Measurements from ENCODE around the gene EGLN3.
"Not testable (repeated sequence)": the region's sequence is repeated elsewhere in the genome, so short reads cannot be mapped to it uniquely, and the experiment has no call there.

The EGLN3 gene

DNA sequence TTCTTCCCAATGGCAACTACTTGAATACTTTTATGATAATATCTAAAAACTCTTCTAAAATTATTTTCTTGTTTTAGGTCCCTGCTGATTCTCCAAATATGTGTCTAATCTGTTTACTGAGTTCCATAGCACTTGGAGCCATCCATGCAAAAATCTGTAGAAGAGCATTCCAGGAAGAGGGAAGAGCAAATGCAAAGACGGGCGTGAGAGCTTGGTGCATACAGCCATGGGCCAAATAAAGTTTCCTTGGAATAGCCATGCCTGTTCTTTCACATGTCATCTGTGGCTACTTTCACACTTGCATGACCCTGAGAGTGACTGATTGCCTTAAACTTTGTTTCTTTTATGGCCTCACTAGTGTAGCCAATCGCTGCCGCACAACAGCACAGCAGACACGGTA, 13.0 kb upstream of the EGLN3 start:
- DNase-seq, result no peak

DNA sequence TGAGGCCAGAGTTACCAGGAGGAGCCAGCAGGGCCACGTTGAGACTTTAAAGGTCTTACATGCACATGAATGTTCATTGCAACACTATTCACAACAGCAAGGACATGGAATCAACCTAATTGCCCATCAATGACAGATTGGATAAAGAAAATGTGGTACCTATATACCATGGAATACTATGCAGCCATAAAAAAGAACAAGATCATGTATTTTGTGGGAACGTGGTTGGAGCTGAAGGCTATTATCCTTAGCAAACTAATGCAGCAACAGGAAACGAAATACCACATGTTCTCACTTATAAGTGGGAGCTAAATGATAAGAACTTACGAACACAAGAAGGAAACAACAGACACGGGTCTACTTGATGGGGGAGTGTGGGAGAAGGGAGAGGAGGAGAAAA, 11.6 kb upstream of the EGLN3 start:
- DNase-seq, result not testable (repeated sequence)

DNA sequence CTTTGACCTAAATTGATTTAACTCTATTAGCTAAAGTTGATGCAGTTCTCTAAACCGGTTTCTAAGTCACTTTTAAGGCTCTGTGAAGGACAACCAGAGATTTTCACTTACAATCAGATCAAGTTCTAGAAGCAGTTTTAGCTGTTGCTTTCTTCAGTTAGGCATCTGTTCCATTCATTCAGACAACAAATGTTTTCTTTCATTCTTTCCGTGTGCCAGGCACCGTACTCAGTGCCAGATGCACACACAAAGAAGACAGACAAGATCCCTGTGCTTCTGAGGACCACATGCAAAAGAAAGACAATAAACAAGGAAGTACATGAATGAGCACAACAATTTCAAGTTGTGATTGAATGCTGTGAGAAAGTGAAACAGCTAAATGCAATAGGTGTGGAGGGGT, 11.1 kb upstream of the EGLN3 start:
- DNase-seq, result no peak

DNA sequence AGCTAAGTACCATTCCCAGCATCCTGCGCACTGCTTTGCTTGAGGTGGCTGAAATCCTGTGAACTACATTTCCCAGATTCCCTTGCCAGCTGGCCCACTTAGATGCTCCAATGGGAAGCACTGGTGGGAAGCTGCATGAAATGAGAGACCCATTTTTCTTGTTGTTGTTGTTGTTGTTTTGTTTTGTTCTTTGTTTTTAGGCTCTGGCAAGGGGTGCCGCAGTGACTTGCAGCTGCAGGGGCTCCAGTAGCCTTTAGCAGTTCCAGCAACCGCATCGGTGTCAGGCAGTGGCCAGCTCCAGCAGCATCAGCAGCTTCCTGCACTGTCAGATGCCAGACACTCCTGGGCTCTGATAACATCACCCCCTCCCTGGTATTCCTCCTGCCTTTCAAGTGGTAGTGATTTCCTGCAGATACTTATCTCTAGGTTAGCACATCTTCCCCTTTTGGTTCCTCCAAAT, 8.8 kb upstream of the EGLN3 start:
- DNase-seq, result no peak

DNA sequence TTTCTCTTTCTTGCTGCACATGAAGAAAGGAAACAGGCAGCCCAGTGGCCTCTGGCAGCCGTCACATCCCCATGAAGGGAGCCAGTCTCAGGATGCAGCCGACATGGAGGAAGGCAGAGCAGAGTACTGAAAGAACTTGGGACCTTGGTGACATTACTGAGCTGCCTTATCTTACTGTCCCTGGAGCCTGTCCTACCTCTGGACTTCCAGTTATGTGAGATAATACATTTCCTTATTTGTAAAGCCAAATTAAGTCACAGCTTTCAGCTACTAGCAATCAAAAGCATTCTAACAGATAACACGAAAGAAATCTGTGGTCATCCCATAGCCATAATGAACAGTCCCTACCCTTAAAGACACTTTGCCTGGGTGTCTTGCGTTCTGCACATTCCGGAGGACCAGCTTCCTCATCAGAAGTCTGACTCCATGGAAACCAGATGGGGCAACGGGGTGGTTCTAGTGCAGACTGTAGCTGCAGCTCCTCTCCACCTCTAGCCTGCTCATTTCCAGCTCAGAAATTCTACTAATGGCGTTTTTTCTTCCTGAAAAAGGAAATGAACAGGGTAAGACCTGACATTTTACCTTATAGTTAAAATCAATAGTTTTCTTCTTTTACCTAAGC, 7.8 kb upstream of the EGLN3 start:
- no peak for DNase-seq

DNA sequence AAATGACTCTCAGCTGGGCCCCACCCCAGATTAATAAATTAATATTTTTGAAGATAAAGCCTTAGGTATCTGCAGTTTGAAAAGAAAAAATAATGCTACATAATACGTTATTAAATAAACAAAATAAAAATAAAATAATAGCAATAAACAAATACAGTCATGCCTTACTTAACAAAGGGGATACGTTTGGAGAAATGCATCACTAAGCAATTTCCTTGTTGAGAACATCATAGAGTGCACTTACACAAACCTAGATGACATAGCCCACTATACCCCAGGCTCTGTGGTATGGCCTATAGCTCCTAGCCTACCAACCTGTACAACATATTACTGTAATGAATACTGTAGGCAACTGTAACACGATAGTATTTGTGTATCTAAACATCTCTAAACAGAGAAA, 7.1 kb upstream of the EGLN3 start:
- no peak for DNase-seq

DNA sequence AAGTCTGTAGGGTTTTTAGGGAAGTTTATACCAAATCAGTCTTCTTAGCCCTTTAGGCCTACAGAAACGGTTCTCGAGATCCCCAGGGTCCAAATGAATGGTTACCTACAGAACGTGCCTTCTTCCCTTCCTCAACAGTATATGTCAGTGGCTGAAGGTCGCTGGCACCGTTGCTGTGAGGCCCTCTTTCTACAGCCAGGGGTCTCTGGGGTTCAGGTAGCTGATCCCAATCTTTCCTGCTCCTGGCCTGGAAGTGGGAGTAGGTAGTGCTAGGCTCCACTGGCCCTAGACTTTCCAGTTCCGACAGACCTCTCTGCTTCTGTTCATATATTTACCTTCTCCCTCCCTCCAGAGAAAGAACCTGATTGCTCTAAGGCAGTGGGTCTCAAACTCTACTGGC, 6.4 kb upstream of the EGLN3 start:
- DNase-seq, result no peak

DNA sequence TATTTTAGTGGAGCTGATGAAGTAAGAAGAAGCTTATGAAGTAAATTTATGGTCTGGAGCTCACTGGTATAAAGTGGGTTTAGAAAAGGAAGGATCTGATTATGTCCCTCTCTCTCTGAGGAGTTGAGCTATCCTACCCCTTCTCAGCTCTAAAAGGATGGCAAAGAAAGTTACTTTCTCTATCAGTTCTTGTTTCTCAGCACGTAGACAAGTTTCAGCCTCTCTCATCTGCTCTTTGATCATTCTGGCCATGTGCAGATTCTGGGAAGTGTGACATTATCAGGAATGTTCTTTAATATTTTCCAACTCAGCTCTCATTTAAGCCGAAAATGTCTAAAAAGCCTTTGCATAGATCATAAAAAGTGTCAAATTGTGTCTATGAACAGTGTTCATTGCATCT, 5.8 kb upstream of the EGLN3 start:
- no peak for DNase-seq

DNA sequence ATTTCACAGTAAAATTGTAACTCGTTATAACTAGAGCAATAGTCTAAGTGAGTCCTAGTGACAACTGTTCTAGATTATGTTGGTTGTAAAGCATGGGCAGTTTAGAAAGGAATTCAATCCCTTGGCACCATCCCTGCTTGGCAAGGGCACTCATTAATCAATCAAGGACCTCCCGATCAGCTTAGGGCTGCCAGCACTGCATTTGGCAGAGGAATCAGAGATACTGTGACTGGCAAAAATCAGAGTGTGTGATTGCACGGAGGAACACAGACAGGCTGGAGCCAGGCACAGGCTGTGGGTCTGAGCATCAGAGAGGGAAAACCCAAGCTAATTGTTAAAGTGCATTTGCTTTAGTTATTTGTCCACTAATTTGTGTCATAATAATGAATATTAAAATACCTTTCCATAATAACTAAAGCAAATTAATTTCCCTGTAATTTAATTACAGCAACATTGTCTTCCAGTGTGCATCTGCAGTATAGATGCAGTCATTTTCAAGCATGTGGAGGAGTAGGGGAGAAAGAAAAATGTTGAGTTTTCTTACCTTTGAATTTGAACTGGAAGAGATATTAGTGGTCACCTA, 3.2 kb upstream of the EGLN3 start:
- no peak for DNase-seq

DNA sequence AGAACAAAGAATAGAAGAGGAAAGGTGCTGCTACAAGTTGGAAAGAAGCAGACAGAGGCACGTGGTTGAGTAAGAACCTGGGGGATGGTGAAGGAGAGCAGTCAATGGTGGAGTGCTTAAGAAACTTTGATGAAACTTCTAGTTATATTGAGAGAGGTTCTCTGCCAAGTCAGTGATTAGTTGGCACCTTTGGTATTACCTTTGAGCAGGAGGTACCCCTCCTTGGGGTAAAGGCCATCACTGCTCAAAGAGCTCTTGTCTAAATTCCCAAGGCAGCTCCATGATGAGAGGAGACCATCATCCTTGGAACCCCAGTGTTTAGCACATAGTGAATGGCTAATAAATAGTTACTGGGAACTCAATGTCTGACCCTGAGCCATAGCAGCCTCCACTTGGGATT, 1.7 kb upstream of the EGLN3 start:
- no peak for DNase-seq

DNA sequence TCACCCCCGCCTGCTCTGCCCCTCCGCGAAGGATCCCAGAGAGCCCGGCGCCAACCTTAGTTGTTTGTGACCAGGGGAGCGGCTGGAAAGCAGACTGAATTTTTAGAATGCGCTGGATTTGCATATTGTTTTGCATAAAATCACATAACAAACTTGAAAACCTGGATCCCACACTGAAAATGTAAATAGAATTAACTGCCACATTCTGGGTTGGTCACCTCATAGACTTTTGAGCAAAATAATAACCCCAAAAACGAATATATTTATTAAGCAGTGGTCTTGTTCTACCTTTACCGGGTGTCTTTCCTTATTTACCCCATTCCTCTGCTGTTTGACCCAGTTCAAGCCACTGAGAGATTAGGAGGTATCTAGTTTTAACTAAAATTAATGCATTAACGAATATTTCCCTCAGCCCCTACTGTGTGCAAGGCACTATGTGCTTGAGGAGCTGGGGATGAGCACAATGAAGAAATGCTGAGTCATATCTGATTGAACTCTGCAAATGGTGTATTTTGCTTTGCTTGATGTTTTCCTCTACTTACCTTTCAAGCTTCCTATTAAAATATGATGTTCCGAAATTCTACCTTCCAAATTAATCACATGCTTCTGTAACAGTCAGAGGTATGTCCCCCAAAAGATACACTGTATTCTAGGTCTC, 438 bp upstream of the EGLN3 start:
- no peak for DNase-seq

DNA sequence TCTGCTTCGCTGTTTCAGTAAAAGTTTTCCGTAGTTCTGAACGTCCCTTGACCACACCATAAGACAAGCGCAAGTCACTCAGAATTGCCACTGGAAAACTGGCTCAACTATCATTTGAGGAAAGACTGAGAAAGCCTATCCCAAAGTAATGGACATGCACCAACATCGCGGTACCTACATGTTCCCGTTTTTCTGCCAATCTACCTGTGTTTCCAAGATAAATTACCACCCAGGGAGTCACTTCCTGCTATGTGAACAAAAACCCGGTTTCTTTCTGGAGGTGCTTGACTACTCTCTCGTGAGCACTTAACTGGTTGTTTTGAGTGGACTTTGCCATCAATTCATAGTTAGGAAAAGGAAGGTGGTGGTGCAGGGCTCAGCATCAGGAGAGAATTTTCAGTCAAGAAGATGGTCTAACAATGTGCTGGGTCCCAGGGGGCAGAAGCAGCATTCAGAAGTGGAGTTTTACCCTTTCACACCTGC, 1.4 kb downstream of the EGLN3 start:
- DNase-seq, result peak; percentile 27

DNA sequence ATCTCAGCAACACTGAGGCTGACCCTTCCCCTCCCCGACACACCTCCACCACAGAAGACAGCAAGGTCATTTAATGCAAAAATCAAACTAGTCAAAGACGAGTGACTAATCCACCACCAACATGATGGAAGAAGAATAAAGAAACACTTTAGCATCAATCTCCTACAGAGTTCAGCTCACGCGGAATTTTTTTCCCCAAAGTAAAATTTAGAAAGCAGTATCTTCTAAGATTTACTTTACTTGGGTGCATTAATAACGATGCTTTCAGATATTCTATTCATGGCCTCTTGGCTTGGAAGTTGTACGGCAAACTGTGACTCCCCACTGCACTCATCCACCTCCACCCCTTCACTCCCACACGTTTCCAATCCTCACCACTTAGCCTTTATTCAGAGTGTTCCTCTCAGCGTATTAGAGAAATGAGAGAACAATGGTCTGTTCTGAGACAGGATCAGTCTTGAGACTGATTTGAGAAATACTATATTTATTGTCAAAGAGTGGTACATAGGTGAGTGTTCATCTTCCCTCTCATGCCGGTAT, 1.9 kb downstream of the EGLN3 start:
- no peak for DNase-seq

DNA sequence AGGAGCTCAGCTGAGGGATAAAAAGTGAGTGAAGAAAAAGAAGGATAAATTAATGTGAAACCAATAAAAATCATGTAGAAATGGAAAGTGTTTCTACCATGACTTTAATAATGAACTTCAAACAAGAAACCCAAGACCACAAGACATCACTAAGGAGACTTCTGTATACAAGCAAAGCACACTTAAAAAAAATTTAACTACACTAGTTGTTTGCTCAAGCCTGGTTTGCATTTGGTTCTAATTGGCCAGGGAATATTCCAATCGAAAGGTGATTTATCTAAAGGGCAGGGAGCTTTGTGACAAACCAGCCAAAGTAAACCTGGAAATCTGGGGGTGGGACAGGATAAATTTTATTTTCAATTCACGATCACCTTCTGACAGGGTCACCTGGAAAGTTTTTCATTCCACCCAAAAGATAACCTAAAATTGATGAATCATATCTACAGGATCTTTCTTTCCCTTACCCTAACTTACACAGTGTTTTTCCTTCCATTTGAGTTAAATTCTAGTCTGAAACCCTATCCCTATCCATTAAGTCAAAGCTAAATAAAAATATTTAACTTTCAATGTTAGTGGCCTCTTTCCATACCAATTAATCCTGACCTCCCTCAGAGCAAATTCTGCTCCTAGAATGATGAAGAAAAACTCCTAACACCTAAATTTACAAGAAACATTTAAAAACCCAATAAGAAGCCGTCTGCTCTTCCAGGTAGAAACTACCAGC, 2.6 kb downstream of the EGLN3 start:
- no peak for DNase-seq

DNA sequence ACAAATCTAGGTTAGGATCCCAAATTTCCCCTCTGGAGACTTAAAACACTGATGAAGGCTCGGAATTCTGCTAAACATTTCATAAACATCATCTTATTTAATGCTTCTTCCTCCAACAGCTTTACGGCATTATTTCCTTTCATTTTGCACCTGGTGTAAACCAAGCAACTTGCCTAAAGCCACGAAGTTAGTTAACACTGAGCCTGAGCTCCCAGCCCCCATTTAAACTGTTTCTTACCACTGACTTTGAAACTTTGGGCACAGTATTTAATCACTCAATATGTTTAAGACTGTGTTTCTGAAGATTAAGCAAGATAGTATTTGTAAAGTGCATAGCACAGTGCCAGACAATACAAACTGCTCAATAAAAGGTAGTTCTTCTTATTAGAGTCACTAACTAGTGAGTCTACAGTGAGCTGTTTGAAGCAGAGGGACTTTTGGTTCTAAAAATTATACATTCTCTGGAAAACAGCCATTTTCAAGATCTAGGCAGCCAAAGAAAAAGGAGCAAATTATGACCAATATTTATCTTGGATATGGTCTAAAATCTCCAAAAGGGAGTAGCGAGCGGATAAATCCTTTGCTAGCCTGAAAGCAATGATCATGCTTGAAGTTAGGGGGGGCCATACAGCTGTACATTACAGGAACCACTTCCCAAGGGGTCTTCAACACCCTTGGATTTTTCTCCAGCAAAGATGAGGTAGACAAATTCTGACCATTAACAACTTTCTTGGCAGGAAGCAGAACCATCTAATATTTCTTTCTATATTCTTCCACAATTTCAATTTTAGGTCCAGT, 4.0 kb downstream of the EGLN3 start:
- DNase-seq, result no peak

DNA sequence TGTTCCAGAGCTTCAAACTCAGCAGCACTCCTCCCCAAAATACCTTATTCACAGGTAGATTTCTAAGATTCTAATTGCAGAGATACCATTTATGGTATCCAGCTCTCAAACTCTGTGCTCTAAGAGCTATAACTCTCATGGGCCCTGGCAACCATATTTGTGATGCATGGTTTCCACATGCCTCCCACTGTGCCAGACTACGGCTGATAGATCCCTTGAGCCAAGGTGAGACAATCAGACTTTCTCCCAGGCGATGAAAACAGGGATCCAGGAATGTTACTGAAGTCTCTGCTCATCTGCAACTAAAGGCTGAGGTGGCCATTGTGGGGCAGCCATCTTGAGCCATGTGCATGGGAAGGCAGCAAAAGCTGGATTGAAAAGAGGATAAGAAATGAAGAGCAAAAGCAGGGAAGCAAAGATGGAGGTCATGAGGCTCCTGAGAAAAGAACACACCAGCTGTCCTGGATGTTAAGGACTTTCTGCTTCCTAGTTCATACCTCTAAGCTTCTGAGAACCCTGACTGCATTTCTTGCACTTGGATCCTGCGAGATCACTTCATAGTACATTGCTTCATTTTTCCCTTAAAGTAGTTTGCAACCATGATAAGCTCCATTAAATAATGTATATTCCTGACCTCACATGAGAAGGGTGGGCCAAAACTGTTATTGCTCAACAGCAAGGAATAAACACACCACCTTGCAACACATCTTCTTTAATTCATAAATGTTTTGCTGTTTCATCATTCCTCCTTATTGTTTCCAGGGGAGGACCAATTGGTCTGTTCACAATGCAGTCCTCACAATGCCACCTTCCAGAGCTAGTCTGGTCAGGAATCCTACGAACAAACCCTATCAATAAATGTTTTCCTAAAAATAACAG, 5.4 kb downstream of the EGLN3 start:
- no peak for DNase-seq

DNA sequence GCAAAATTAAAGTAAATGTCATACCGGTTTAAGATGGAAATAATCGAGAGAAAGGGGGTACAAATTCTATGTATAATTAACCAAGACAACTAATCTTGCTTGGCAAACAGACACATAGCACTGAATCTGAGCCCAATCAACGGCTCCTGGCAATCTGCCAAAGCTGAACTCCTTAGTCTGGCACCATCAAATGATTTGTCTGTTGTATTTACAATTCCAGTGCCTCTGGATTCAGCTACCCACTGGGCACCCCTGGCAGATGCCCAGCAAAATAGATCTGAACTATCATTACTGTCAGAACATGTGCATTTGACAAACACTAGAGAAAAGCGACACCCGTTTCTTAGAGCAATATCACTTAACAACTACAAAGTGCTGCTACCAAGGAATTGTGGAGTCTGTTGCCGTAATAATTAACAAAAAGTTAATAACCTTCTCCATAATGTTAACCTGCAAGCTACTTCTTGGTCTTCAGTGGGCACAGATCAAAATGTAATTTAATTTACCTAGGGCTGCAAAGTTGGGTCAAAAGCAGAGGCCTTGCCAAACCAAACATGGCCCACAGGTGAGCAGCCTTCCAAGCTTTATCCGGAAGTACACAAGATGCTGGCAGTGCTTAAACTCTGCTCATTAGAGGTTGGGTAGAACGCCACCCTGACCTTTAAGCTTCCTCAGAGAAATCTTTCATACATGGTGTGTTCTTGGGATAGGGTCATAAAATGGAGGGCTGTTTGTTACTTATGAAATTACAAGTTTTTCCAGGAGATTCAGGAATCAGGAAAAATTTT, 7.6 kb downstream of the EGLN3 start:
- DNase-seq, result no peak

DNA sequence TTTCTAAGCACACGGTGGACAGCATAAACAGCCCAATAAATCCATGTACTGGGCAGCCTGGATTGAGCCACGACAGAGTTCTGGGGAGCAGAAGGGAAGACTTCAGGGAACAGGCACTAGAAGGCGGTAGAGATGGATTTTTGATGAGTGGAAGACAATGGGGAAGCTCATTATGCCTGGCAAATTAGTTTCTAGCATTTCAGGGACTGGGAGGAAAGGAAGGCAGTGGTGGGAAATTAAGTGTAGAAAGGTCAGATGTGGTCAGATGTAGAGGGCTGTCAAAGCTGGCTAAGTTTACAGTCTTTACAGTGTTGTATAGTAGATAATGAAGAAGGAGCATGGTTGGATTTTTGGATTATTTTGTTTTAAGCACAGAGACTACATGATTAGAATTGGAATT, 9.2 kb downstream of the EGLN3 start:
- no peak for DNase-seq

DNA sequence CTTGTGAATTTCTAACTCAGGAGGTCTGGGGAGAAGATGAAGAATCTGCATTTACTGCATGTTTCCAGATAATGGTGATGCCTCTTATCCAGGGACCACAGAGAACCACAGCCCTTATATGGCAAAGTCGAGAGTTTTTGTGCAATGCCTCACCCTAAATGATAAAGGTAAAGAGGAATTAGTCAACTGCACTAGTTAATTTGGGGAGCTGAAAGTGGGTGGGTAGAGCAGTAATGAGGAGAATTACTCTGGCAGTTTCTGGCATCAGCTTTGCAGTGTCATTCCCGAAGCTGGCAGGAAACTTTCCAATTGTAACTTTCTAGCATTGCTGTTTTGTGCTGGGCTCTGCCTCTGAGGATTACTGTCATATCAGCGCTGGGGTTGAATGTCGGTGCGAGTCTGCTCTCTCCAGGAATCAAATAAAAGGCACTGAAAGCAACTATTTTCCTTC, 10.3 kb downstream of the EGLN3 start:
- no peak for DNase-seq

Measured in right kidney (tissue), 1 donor.